Measurements from ENCODE around the gene MS4A10. TPM values are rescaled to one million over a fixed set of nuclear protein-coding genes. Genes with fewer than 3 reads are reported as not detected.

The MS4A10 gene
- not detected for total RNA-seq
- not detected for polyA plus RNA-seq

GRCh38 chr11:60785136-60785535 is at the start of gene MS4A10:
Gene MS4A10 (plus strand): TSS chr11:60785333. CDS start chr11:60790336, 5,003 bp downstream.
- H3K27me3 ChIP-seq (ENCODE audit: control insufficient read depth, insufficient read depth, low read length) = no peaks in the 10 kb centered on the region
- Mint-ChIP-seq H3K4me3 (no peak within 1 kb of the TSS), H3K9me3 (no peaks in the 10 kb centered on the region), H3K36me3 (no peaks in the 10 kb centered on the region), H3K27ac (no peak within 1 kb of the TSS), H3K4me1 (no peaks in the 10 kb centered on the region), H3K27me3 (peaks cover 6% of the 10 kb centered on the region)
- DNase-seq = no peak
- no peak for ATAC-seq (ENCODE audit: low read depth in 2 of 2)
- H3K4me3 ChIP-seq (ENCODE audit: low read depth, low read length) = no peak within 1 kb of the TSS
- no peaks in the 10 kb centered on the region for H3K9me3 ChIP-seq (ENCODE audit: control insufficient read depth in 2 of 2, low read length in 2 of 2)
- H3K36me3 ChIP-seq (ENCODE audit: control insufficient read depth, insufficient read depth, low read length) = no peaks in the 10 kb centered on the region
- no peaks in the 10 kb centered on the region for H3K4me1 ChIP-seq (ENCODE audit: control insufficient read depth, insufficient read depth, low read length, poor library complexity, severe bottlenecking)
- H3K27ac ChIP-seq (ENCODE audit: insufficient read depth, low read length, poor library complexity, severe bottlenecking) = no peak within 1 kb of the TSS

GRCh38 chr11:60739114-60739513 is 46.0 kb upstream of the MS4A10 start:
- ATAC-seq (ENCODE audit: low read depth in 2 of 2) (no peak), DNase-seq (no peak)
- Histone ChIP-seq H3K27ac (ENCODE audit: insufficient read depth, low read length, poor library complexity, severe bottlenecking) (no peak overlapping the region), H3K4me3 (ENCODE audit: low read depth, low read length) (no peak overlapping the region), H3K27me3 (ENCODE audit: control insufficient read depth, insufficient read depth, low read length) (no peaks in the 10 kb centered on the region), H3K4me1 (ENCODE audit: control insufficient read depth, insufficient read depth, low read length, poor library complexity, severe bottlenecking) (no peaks in the 10 kb centered on the region), H3K36me3 (ENCODE audit: control insufficient read depth, insufficient read depth, low read length) (no peaks in the 10 kb centered on the region), H3K9me3 (ENCODE audit: control insufficient read depth in 2 of 2, low read length in 2 of 2) (no peaks in the 10 kb centered on the region)
- H3K4me3 Mint-ChIP-seq = no peak overlapping the region
- no peaks in the 10 kb centered on the region for H3K4me1 Mint-ChIP-seq
- no peak overlapping the region for H3K27ac Mint-ChIP-seq
- H3K9me3 Mint-ChIP-seq = peaks cover 0 to 3% (median 0%) of the 10 kb centered on the region in 7 donors
- no peaks in the 10 kb centered on the region for H3K36me3 Mint-ChIP-seq
- H3K27me3 Mint-ChIP-seq = peaks cover 7% of the 10 kb centered on the region

- Histone ChIP-seq H3K4me1 (ENCODE audit: control insufficient read depth, insufficient read depth, low read length, poor library complexity, severe bottlenecking) (no peaks in the 10 kb centered on the region), H3K27ac (ENCODE audit: insufficient read depth, low read length, poor library complexity, severe bottlenecking) (no peak overlapping the region), H3K27me3 (ENCODE audit: control insufficient read depth, insufficient read depth, low read length) (no peaks in the 10 kb centered on the region), H3K9me3 (ENCODE audit: control insufficient read depth in 2 of 2, low read length in 2 of 2) (no peaks in the 10 kb centered on the region), H3K36me3 (ENCODE audit: control insufficient read depth, insufficient read depth, low read length) (no peaks in the 10 kb centered on the region), H3K4me3 (ENCODE audit: low read depth, low read length) (no peak overlapping the region)
- H3K4me1 Mint-ChIP-seq = no peaks in the 10 kb centered on the region
- peaks cover 0 to 4% (median 2%) of the 10 kb centered on the region in 7 donors for H3K9me3 Mint-ChIP-seq
- no peak for DNase-seq
- H3K4me3 Mint-ChIP-seq = no peak overlapping the region
- no peak overlapping the region for H3K27ac Mint-ChIP-seq
- no peak for ATAC-seq (ENCODE audit: low read depth in 2 of 2)
- H3K36me3 Mint-ChIP-seq = no peaks in the 10 kb centered on the region
- peaks cover 7% of the 10 kb centered on the region for H3K27me3 Mint-ChIP-seq
These were observed 44.6 kb upstream of the MS4A10 start for GRCh38 chr11:60740573-60740972.

- Histone ChIP-seq H3K36me3 (ENCODE audit: control insufficient read depth, insufficient read depth, low read length) (no peaks in the 10 kb centered on the region), H3K4me3 (ENCODE audit: low read depth, low read length) (no peak overlapping the region), H3K4me1 (ENCODE audit: control insufficient read depth, insufficient read depth, low read length, poor library complexity, severe bottlenecking) (no peaks in the 10 kb centered on the region), H3K9me3 (ENCODE audit: control insufficient read depth in 2 of 2, low read length in 2 of 2) (no peaks in the 10 kb centered on the region), H3K27ac (ENCODE audit: insufficient read depth, low read length, poor library complexity, severe bottlenecking) (no peak overlapping the region), H3K27me3 (ENCODE audit: control insufficient read depth, insufficient read depth, low read length) (no peaks in the 10 kb centered on the region)
- no peak for ATAC-seq (ENCODE audit: low read depth in 2 of 2)
- Mint-ChIP-seq H3K27me3 (peaks cover 7% of the 10 kb centered on the region), H3K27ac (no peak overlapping the region), H3K9me3 (peaks cover 0 to 4% (median 2%) of the 10 kb centered on the region in 7 donors), H3K4me1 (no peaks in the 10 kb centered on the region), H3K36me3 (no peaks in the 10 kb centered on the region), H3K4me3 (no peak overlapping the region)
- DNase-seq = no peak
These were observed 43.7 kb upstream of the MS4A10 start for GRCh38 chr11:60741421-60741820.

DNA sequence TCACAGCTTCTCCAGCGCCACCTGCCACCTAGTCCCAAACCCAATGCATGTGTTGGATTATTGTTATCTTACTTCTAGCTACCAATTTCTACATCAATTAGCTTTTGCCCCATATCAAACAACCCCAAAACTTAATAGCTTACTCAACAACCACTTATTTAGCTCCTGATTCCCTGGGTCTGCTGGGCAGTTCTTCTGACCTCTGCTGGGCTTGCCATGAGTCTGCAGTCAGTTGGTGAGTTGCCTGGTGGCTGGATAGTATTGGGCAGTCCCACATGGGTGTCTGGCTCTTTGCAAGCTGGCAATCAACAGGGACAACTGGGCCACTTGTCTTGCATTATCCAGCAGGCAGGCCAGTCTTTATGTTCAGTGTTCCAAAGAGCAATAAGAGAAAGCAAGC is 42.1 kb upstream of the MS4A10 start:
- Histone ChIP-seq H3K27me3 (ENCODE audit: control insufficient read depth, insufficient read depth, low read length) (no peaks in the 10 kb centered on the region), H3K4me1 (ENCODE audit: control insufficient read depth, insufficient read depth, low read length, poor library complexity, severe bottlenecking) (no peaks in the 10 kb centered on the region), H3K9me3 (ENCODE audit: control insufficient read depth in 2 of 2, low read length in 2 of 2) (no peaks in the 10 kb centered on the region), H3K36me3 (ENCODE audit: control insufficient read depth, insufficient read depth, low read length) (no peaks in the 10 kb centered on the region), H3K4me3 (ENCODE audit: low read depth, low read length) (no peak overlapping the region), H3K27ac (ENCODE audit: insufficient read depth, low read length, poor library complexity, severe bottlenecking) (no peak overlapping the region)
- Mint-ChIP-seq H3K4me1 (no peaks in the 10 kb centered on the region), H3K27me3 (peaks cover 7% of the 10 kb centered on the region), H3K27ac (no peak overlapping the region), H3K4me3 (no peak overlapping the region), H3K36me3 (no peaks in the 10 kb centered on the region), H3K9me3 (peaks cover 0 to 7% (median 2%) of the 10 kb centered on the region in 7 donors)
- ATAC-seq (ENCODE audit: low read depth in 2 of 2) = no peak
- DNase-seq = no peak

DNA sequence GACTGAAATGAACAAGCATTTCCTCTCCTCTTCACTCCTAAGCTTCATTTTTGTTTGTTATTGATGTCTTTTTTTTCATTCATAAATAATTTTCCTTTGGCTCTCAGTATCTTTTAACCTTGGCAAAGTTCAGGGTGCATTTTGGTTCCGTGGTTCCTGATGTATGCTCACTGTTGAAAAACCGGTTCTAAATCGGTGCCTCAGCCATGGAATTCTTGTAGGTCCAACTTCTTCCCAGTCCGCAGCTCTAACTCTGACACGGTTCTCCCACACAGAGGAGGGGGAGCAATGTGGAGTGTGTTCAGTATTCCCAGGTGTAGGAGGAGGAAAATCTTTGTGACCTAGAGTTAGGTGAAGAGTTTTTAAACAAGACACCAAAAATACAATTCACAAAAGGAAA is 41.0 kb upstream of the MS4A10 start:
- Mint-ChIP-seq H3K4me1 (no peaks in the 10 kb centered on the region), H3K27ac (no peak overlapping the region), H3K27me3 (peaks cover 2% of the 10 kb centered on the region), H3K36me3 (no peaks in the 10 kb centered on the region), H3K4me3 (no peak overlapping the region), H3K9me3 (peaks cover 0 to 7% (median 0%) of the 10 kb centered on the region in 7 donors)
- Histone ChIP-seq H3K9me3 (ENCODE audit: control insufficient read depth in 2 of 2, low read length in 2 of 2) (no peaks in the 10 kb centered on the region), H3K27ac (ENCODE audit: insufficient read depth, low read length, poor library complexity, severe bottlenecking) (no peak overlapping the region), H3K36me3 (ENCODE audit: control insufficient read depth, insufficient read depth, low read length) (no peaks in the 10 kb centered on the region), H3K27me3 (ENCODE audit: control insufficient read depth, insufficient read depth, low read length) (no peaks in the 10 kb centered on the region), H3K4me1 (ENCODE audit: control insufficient read depth, insufficient read depth, low read length, poor library complexity, severe bottlenecking) (no peaks in the 10 kb centered on the region), H3K4me3 (ENCODE audit: low read depth, low read length) (no peak overlapping the region)
- no peak for ATAC-seq (ENCODE audit: low read depth in 2 of 2)
- no peak for DNase-seq

GRCh38 chr11:60747359-60747873 is 37.7 kb upstream of the MS4A10 start:
- Mint-ChIP-seq H3K36me3 (no peaks in the 10 kb centered on the region), H3K27me3 (no peaks in the 10 kb centered on the region), H3K27ac (no peak overlapping the region), H3K4me3 (no peak overlapping the region), H3K9me3 (peaks cover 0 to 7% (median 0%) of the 10 kb centered on the region in 7 donors), H3K4me1 (no peaks in the 10 kb centered on the region)
- Histone ChIP-seq H3K36me3 (ENCODE audit: control insufficient read depth, insufficient read depth, low read length) (no peaks in the 10 kb centered on the region), H3K4me3 (ENCODE audit: low read depth, low read length) (no peak overlapping the region), H3K9me3 (ENCODE audit: control insufficient read depth in 2 of 2, low read length in 2 of 2) (no peaks in the 10 kb centered on the region), H3K27ac (ENCODE audit: insufficient read depth, low read length, poor library complexity, severe bottlenecking) (no peak overlapping the region), H3K4me1 (ENCODE audit: control insufficient read depth, insufficient read depth, low read length, poor library complexity, severe bottlenecking) (no peaks in the 10 kb centered on the region), H3K27me3 (ENCODE audit: control insufficient read depth, insufficient read depth, low read length) (no peaks in the 10 kb centered on the region)
- ATAC-seq (ENCODE audit: low read depth in 2 of 2) (no peak), DNase-seq (no peak)

DNA sequence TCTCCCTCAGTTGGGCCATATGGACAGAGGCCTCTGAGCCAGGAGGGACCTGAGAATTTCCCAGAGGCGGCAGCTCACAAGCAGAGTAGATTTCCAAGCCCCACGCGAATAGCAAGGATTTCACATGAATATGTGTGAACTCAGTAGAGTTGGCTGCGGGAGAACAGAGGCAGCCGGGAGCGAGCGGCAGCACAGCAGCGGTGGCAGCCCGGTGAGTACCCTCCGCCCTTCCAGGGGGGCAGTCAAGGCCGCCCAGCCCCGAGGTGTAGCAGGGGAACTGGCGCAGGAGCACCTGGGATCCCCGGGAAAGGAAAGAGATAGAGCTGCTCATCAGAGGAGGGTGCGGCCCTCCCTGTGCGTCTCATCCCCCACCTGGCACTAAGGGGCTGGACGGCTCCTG is 36.9 kb upstream of the MS4A10 start:
- Histone ChIP-seq H3K9me3 (ENCODE audit: control insufficient read depth in 2 of 2, low read length in 2 of 2) (no peaks in the 10 kb centered on the region), H3K27me3 (ENCODE audit: control insufficient read depth, insufficient read depth, low read length) (no peaks in the 10 kb centered on the region), H3K4me1 (ENCODE audit: control insufficient read depth, insufficient read depth, low read length, poor library complexity, severe bottlenecking) (no peaks in the 10 kb centered on the region), H3K4me3 (ENCODE audit: low read depth, low read length) (no peak overlapping the region), H3K27ac (ENCODE audit: insufficient read depth, low read length, poor library complexity, severe bottlenecking) (no peak overlapping the region), H3K36me3 (ENCODE audit: control insufficient read depth, insufficient read depth, low read length) (no peaks in the 10 kb centered on the region)
- Mint-ChIP-seq H3K4me1 (no peaks in the 10 kb centered on the region), H3K9me3 (peaks cover 0 to 7% (median 0%) of the 10 kb centered on the region in 7 donors), H3K36me3 (no peaks in the 10 kb centered on the region), H3K27me3 (peaks cover 1% of the 10 kb centered on the region), H3K4me3 (no peak overlapping the region), H3K27ac (no peak overlapping the region)
- no peak for DNase-seq
- no peak for ATAC-seq (ENCODE audit: low read depth in 2 of 2)
